HFF-Myc (cell line): Measurements from ENCODE around the gene CERK.

ENCODE experiments used
- DNase-seq: peaks from one replicate; pipeline ENCODE4 v3.0.0-alpha.2; 2011; ENCODE audit warnings: low read depth; ENCODE audit errors: extremely low read depth
- H3K4me3 ChIP-seq: replicated peaks from 2 replicates; pipeline ENCODE4 v1.5.1; 2011; ENCODE audit warnings: low read depth, mild to moderate bottlenecking, control low read depth, low read length
- TF ChIP-seq, protein P1 (sequence below): IDR thresholded peaks from 2 replicates; pipeline ENCODE4 v1.5.1; 2012; ENCODE audit warnings: mild to moderate bottlenecking, low read depth, low read length, control low read depth; ENCODE audit errors: missing control alignments

CERK gene

DNA sequence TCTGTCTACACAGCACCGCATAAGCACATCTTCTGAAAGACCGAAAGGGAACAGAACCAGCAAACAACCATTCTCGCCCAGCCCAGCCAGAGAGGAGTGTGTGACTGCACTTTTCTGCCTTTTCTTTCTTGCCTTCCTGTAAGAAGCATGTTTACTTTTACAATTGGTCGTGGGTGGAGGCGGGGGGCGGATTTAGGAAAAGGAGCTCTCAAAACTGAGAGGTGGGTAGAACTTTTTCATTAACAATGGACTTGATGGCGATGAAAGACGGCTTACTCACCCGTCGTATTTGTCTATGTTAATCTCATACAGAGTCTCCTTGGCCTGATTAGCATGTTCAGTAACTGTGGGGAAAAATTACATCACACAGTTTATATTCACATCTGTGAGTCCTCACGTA, 27.2 kb downstream of the CERK start:
- H3K4me3 ChIP-seq: no peak overlapping the region
- DNase-seq: no peak
- TF ChIP-seq, protein P1, sequence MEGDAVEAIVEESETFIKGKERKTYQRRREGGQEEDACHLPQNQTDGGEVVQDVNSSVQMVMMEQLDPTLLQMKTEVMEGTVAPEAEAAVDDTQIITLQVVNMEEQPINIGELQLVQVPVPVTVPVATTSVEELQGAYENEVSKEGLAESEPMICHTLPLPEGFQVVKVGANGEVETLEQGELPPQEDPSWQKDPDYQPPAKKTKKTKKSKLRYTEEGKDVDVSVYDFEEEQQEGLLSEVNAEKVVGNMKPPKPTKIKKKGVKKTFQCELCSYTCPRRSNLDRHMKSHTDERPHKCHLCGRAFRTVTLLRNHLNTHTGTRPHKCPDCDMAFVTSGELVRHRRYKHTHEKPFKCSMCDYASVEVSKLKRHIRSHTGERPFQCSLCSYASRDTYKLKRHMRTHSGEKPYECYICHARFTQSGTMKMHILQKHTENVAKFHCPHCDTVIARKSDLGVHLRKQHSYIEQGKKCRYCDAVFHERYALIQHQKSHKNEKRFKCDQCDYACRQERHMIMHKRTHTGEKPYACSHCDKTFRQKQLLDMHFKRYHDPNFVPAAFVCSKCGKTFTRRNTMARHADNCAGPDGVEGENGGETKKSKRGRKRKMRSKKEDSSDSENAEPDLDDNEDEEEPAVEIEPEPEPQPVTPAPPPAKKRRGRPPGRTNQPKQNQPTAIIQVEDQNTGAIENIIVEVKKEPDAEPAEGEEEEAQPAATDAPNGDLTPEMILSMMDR: no peak

DNA sequence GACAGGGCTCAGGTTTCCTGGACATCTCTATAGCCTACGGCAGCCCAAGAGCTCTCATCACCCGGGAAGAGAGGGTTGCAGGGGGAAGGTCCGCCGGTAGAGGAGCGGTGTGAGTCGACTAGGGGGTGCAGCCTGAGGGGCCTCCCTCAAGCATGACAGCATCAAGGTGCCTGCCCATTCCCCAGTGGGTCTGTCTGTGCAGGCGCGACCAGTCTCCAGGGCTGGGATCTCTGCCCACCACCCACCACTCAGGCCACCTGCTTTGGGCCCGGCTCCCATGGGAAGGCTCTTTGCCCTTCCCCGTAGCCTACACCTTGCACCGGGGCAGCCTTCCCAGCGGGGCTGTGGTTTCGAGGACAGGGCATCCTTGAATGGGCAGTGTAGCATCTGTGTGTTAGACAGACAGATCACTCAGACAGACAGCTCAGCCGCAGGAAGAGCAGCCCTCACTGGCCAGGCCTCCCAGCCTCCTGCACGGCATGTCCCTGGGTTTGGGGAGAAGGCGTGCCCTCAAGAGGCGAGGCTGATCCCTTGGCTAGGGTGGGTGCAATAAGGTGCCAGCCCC, 29.2 kb downstream of the CERK start:
- no peak for DNase-seq
- TF ChIP-seq, protein P1: no peak
- H3K4me3 ChIP-seq: no peak overlapping the region

DNA sequence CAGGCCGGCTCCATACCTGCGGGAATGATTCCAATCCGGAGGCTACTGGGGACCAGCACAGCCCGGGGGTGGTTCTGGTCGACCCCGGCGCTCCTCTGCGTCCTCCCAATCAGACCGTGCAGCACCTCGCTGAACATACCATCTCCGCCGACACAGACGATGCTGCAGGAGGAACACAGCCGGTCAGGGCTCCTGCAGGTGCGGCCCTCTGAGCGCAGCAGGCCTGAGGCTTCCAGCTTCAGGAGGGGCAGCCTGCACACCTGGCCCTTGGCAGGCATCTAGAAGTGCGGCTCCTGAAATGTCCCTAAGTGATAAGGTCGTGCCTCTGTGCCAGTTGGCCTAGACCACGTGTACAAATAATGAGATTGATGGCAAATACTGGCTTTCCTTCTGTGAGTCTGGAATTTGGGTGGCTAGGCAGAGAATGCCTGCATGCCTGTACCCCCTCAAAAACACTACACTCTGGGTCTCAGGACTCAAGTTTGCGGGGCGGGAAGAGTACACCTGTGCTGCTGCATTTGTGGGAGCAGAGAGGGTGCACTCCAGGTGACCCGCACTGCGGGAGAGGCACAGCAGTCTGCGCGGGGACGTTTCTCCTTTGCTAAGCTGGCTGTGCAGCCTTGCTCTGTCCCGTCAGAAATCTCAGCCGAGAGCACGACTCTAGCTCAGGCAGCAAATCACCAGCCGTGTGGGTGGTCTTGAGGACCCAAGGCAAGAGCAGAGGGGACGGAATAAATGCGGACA, 30.1 kb downstream of the CERK start:
- no peak overlapping the region for H3K4me3 ChIP-seq
- DNase-seq: no peak
- TF ChIP-seq, protein P1: no peak

DNA sequence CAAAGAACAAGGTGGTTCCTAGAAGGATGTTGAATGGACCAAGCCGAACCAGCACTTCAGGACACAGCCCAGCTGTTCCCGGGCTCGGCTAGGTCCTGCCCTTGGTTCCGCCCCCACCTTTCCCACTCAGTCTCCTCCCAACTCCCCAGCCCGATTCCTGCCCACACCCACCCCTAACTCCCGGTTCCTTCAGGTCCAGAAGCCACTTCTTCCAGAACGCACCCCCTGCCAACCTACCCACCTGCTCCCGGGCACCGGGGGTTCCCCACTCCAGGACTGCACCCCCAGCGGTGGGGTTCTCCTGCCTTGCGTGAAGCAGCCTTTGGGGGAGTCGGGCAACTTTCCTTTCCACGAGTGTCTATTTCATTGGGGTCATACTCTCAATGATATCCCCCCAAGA, 30.7 kb downstream of the CERK start:
- no peak overlapping the region for H3K4me3 ChIP-seq
- TF ChIP-seq, protein P1: no peak
- no peak for DNase-seq

DNA sequence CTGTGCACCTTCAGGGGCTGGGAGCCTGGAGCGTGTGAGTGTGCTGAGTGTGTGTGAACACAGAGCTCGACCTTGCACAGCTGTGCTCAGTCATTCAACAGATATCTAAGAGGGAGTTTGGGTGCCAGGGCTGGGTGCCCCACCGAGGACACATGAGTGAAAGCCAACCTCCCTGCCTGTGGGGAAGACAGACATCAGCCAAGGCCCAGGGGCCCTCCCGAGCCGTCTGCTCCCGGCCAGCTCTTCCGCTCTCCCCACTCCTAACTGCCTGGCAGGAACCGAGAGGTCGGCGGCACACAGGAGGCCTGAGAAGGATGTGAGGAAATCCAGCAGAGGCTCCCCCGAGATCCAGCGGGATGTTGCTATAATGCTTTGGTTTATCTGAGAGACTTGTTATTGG, 32.0 kb downstream of the CERK start:
- DNase-seq: no peak
- TF ChIP-seq, protein P1: no peak

DNA sequence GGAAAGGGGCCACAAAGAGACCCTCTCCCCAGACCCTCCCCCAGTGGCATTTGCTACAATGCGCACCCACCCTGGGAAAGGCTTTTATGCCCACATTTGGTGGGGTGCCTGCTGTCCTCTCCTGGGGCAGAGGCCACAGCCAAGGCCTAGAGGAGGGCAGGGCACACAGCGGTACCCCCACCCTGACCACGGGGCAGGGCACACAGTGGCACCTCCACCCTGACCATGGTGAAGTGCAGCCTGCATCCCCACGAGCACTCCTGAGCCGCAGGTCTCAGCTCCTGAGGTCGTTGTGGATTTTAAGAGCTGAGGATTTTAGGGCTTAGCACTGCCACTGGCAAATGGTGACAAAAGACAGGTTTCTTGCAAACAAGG, 34.1 kb downstream of the CERK start:
- TF ChIP-seq, protein P1: no peak
- no peak overlapping the region for H3K4me3 ChIP-seq
- DNase-seq: no peak

More for the DNA sequence above, 32.0 kb downstream of the CERK start:
- H3K4me3 ChIP-seq: no peak overlapping the region
